Upper lobe of left lung (tissue), 4 donors: ENCODE data around the gene DNAJC12.

Experiments
- POLR2A ChIP-seq, 4 donors: fragments of 450-650 bp; IDR thresholded peaks; one replicate each; pipeline ENCODE4 v1.5.1; 2016 to 2017; ENCODE audit warnings: antibody characterized with exemption in 4 of 4, mild to moderate bottlenecking in 2 of 4
- TF ChIP-seq, protein P1 (sequence below), 6 experiments: fragments of 450-650 bp in 4 of 6; fragments of 200-600 bp in 2 of 6; sonication (generic) in 2 of 6; IDR thresholded peaks; one replicate each; pipeline ENCODE4 v1.5.1; 2016 to 2019; ENCODE audit warnings: antibody characterized with exemption in 6 of 6

- TF ChIP-seq, protein P1, sequence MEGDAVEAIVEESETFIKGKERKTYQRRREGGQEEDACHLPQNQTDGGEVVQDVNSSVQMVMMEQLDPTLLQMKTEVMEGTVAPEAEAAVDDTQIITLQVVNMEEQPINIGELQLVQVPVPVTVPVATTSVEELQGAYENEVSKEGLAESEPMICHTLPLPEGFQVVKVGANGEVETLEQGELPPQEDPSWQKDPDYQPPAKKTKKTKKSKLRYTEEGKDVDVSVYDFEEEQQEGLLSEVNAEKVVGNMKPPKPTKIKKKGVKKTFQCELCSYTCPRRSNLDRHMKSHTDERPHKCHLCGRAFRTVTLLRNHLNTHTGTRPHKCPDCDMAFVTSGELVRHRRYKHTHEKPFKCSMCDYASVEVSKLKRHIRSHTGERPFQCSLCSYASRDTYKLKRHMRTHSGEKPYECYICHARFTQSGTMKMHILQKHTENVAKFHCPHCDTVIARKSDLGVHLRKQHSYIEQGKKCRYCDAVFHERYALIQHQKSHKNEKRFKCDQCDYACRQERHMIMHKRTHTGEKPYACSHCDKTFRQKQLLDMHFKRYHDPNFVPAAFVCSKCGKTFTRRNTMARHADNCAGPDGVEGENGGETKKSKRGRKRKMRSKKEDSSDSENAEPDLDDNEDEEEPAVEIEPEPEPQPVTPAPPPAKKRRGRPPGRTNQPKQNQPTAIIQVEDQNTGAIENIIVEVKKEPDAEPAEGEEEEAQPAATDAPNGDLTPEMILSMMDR (IDR thresholded peaks at IDR 0.05), result no peak
- no peak for TF ChIP-seq POLR2A (IDR thresholded peaks at IDR 0.05)
Observed at GRCh38 chr10:67864607-67865371, 26.8 kb upstream of the DNAJC12 start.
